Tibial nerve (tissue), 4 donors: ENCODE data around the gene CRB2.

ENCODE experiments used
- CTCF ChIP-seq, 5 experiments: fragments of 200-600 bp in 3 of 5; fragments of 450-650 bp in 2 of 5; sonication (generic) in 3 of 5; IDR thresholded peaks; one replicate each; pipeline ENCODE4 v1.5.1; 2016 to 2019; ENCODE audit warnings: antibody characterized with exemption in 5 of 5, mild to moderate bottlenecking in 3 of 5, moderate library complexity in 2 of 5
- EP300 ChIP-seq, 2 donors: sonication (generic); formaldehyde crosslinking; IDR thresholded peaks; one replicate each; pipeline ENCODE4 v1.6.1; 2017; ENCODE audit warnings: antibody characterized with exemption in 2 of 2, mild to moderate bottlenecking in 1 of 2
- POLR2A ChIP-seq, 2 donors: fragments of 450-650 bp; IDR thresholded peaks; one replicate each; pipeline ENCODE4 v1.6.1; 2017; ENCODE audit warnings: antibody characterized with exemption in 2 of 2, mild to moderate bottlenecking in 2 of 2, moderate library complexity in 2 of 2

GRCh38 chr9:123370526-123371227 lies 14.7 kb downstream of the CRB2 start:
- TF ChIP-seq CTCF (IDR thresholded peaks at IDR 0.05): no peak
- no peak for TF ChIP-seq EP300 (IDR thresholded peaks at IDR 0.05)
- no peak for TF ChIP-seq POLR2A (IDR thresholded peaks at IDR 0.05)
